ENCODE results near the gene PYGO1. TPM values are rescaled to one million over a fixed set of nuclear protein-coding genes. Genes with fewer than 3 reads are reported as not detected.

PYGO1 gene
- total and polyA plus RNA-seq, 2 of the 8 experiments (the other 6 are each of a cell fraction or from before 2014, with no cell fraction given), result 0.50 to 1.1 TPM

GRCh38 chr15:55613727-55614126 lies 25.6 kb upstream of the PYGO1 start (continued):
- TF ChIP-seq CHD7 (IDR thresholded peaks at IDR 0.05; ENCODE audit: insufficient replicate concordance, low read length) (no peak), SUZ12 (IDR thresholded peaks at IDR 0.05; ENCODE audit: low read length) (no peak), TCF12 (IDR thresholded peaks at IDR 0.05; ENCODE audit: low read depth, low read length) (no peak), TAF1 (IDR thresholded peaks at IDR 0.05; ENCODE audit: low read depth, low read length) (no peak), BCL11A (IDR thresholded peaks at IDR 0.05; ENCODE audit: low read depth in 2 of 2, low read length in 2 of 2) (no peak), RAD21 (IDR thresholded peaks at IDR 0.05 in 1 of 2, conservative IDR thresholded peaks at IDR 0.05 in 1 of 2; ENCODE audit: low read depth in 2 of 2, low read length in 2 of 2) (no peak), CTBP2 (IDR thresholded peaks at IDR 0.05; ENCODE audit: borderline replicate concordance, insufficient read depth, insufficient read length, low read length) (no peak), YY1 (IDR thresholded peaks at IDR 0.05; ENCODE audit: low read depth, low read length) (no peak), E2F6 (IDR thresholded peaks at IDR 0.05) (no peak), NRF1 (IDR thresholded peaks at IDR 0.05; ENCODE audit: low read depth, low read length) (no peak)
- TF ChIP-seq, protein P1, sequence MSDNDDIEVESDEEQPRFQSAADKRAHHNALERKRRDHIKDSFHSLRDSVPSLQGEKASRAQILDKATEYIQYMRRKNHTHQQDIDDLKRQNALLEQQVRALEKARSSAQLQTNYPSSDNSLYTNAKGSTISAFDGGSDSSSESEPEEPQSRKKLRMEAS (IDR thresholded peaks at IDR 0.05), result no peak
